ENCODE data around the gene APOO.
A peak's percentile ranks its signal among the peaks of the same experiment; 100 is the strongest.
"Not testable (repeated sequence)": the region's sequence is repeated elsewhere in the genome, so short reads cannot be mapped to it uniquely, and the experiment has no call there.

Gene APOO

GRCh38 chrX:23901805-23902204 lies 5.9 kb downstream of the APOO start:
- DNase-seq, result peak; percentile 73

- DNase-seq, result peak; percentile 56
Observed at GRCh38 chrX:23901060-23901459, 6.7 kb downstream of the APOO start.

GRCh38 chrX:23900220-23900797 lies 7.4 kb downstream of the APOO start:
- DNase-seq, result no peak

- peak; percentile 14 for DNase-seq
Observed at GRCh38 chrX:23898412-23898959, 9.3 kb downstream of the APOO start.

- no peak for DNase-seq
Observed at GRCh38 chrX:23896981-23897380, 10.8 kb downstream of the APOO start.

GRCh38 chrX:23896539-23896938 lies 11.2 kb downstream of the APOO start:
- not testable (repeated sequence) for DNase-seq

- not testable (repeated sequence) for DNase-seq
Observed at GRCh38 chrX:23894993-23895392, 12.7 kb downstream of the APOO start.

GRCh38 chrX:23890933-23891332 lies 16.8 kb downstream of the APOO start:
- DNase-seq, result no peak

- no peak for DNase-seq
Observed at GRCh38 chrX:23888887-23889501, 18.7 kb downstream of the APOO start.

GRCh38 chrX:23887918-23888317 lies 19.8 kb downstream of the APOO start:
- DNase-seq, result no peak

- no peak for DNase-seq
Observed at GRCh38 chrX:23887451-23887850, 20.3 kb downstream of the APOO start.

GRCh38 chrX:23885803-23886202 lies 21.9 kb downstream of the APOO start:
- peak; percentile 24 for DNase-seq

GRCh38 chrX:23884427-23885024 lies 23.2 kb downstream of the APOO start:
- peak; percentile 73 for DNase-seq

GRCh38 chrX:23883737-23884354 lies 23.9 kb downstream of the APOO start:
- DNase-seq, result peak; percentile 80

GRCh38 chrX:23879380-23880090 lies 28.2 kb downstream of the APOO start:
- DNase-seq, result no peak

- no peak for DNase-seq
Observed at GRCh38 chrX:23871905-23872546, 35.7 kb downstream of the APOO start.

- no peak for DNase-seq
Observed at GRCh38 chrX:23870041-23870440, 37.7 kb downstream of the APOO start.

GRCh38 chrX:23864742-23865326 lies 42.9 kb downstream of the APOO start:
- no peak for DNase-seq

- DNase-seq, result not testable (repeated sequence)
Observed at GRCh38 chrX:23861952-23862351, 45.8 kb downstream of the APOO start.

GRCh38 chrX:23861215-23861896 lies 46.4 kb downstream of the APOO start:
- DNase-seq, result no peak

- not testable (repeated sequence) for DNase-seq
Observed at GRCh38 chrX:23859238-23859637, 48.5 kb downstream of the APOO start.

GRCh38 chrX:23857935-23858334 lies 49.8 kb downstream of the APOO start:
- no peak for DNase-seq
